Hepatocyte (in vitro differentiated cells): ENCODE data around the gene PALLD. TPM values are rescaled to one million over a fixed set of nuclear protein-coding genes. Genes with fewer than 3 reads are reported as not detected.

Experiments used
- DNase-seq: peaks from one replicate; pipeline ENCODE4 v3.0.0-alpha.2; 2016; ENCODE audit warnings: low spot score
- H2AFZ ChIP-seq: fragments of 200-600 bp; sonication (generic); 2 replicates; pipeline ENCODE4 v1.6.0; 2016; ENCODE audit warnings: antibody characterized with exemption, mild to moderate bottlenecking
- H3K27ac ChIP-seq: fragments of 200-600 bp; sonication (generic); 2 replicates; pipeline ENCODE4 v1.5.1; 2016; ENCODE audit warnings: mild to moderate bottlenecking
- H3K27me3 ChIP-seq: fragments of 200-600 bp; sonication (generic); 2 replicates; pipeline ENCODE4 v1.6.1; 2016
- H3K36me3 ChIP-seq: fragments of 200-600 bp; sonication (generic); replicated peaks from 2 replicates; pipeline ENCODE4 v1.5.1; 2016; ENCODE audit warnings: low read depth; ENCODE audit not compliant: insufficient read depth
- H3K4me1 ChIP-seq: fragments of 200-600 bp; sonication (generic); 2 replicates; pipeline ENCODE4 v1.5.1; 2016; ENCODE audit warnings: mild to moderate bottlenecking, moderate library complexity; ENCODE audit not compliant: insufficient read depth
- H3K4me2 ChIP-seq: fragments of 200-600 bp; sonication (generic); 2 replicates; pipeline ENCODE4 v1.6.0; 2016
- H3K4me3 ChIP-seq: fragments of 200-600 bp; sonication (generic); 2 replicates; pipeline ENCODE4 v1.5.1; 2016; ENCODE audit warnings: mild to moderate bottlenecking
- H3K79me2 ChIP-seq: fragments of 200-600 bp; sonication (generic); 2 replicates; pipeline ENCODE4 v1.6.0; 2017; ENCODE audit warnings: mild to moderate bottlenecking
- H3K9me2 ChIP-seq: fragments of 200-600 bp; sonication (generic); replicated peaks from 2 replicates; pipeline ENCODE4 v1.6.0; 2017; ENCODE audit warnings: mild to moderate bottlenecking; ENCODE audit not compliant: insufficient read depth
- H3K9me3 ChIP-seq: fragments of 200-600 bp; sonication (generic); 2 replicates; pipeline ENCODE4 v1.5.1; 2016; ENCODE audit warnings: low read depth, mild to moderate bottlenecking
- H4K20me1 ChIP-seq: fragments of 200-600 bp; sonication (generic); 2 replicates; pipeline ENCODE4 v1.6.0; 2016; ENCODE audit warnings: mild to moderate bottlenecking; ENCODE audit not compliant: insufficient read depth, poor library complexity, severe bottlenecking
- CTCF ChIP-seq: fragments of 200-600 bp; sonication (generic); IDR thresholded peaks from 2 replicates; pipeline ENCODE4 v1.5.1; 2016; ENCODE audit warnings: antibody characterized with exemption, mild to moderate bottlenecking; ENCODE audit not compliant: poor library complexity
- EZH2 ChIP-seq: fragments of 200-600 bp; sonication (generic); IDR thresholded peaks from 2 replicates; pipeline ENCODE4 v1.6.1; 2016; ENCODE audit warnings: antibody characterized with exemption, mild to moderate bottlenecking, borderline replicate concordance
- EZH2phosphoT487 ChIP-seq: fragments of 200-600 bp; sonication (generic); IDR thresholded peaks from one replicate; pipeline ENCODE4 v1.6.1; 2018; ENCODE audit warnings: antibody characterized with exemption, mild to moderate bottlenecking, low read depth, moderate library complexity; ENCODE audit not compliant: unreplicated experiment, severe bottlenecking
- WGBS: methylation state at CpG from one replicate; pipeline ENCODE4 v1.1.6; 2016; ENCODE audit warnings: low lambda C conversion rate; ENCODE audit errors: missing lambda C conversion rate; 5-methylcytosine and 5-hydroxymethylcytosine counted together
- polyA plus RNA-seq: library from polyadenylated mRNA; unstranded; fragments of >200 nt; fragmentation: Nextera tagmentation; extraction: Ambion mirVana; gene quantifications from 2 replicates; pipeline ENCODE4 v1.2.1, GENCODE V29; 2016
- total RNA-seq: library from RNA; depleted of rRNA; stranded (reverse); fragments of >200 nt; gene quantifications from 2 replicates; pipeline ENCODE4 v1.2.3, GENCODE V29; 2014

Gene PALLD
- total and polyA plus RNA-seq, 2 experiments from 2014 or later = 82.7 to 85.2 TPM

GRCh38 chr4:168679397-168679796, 182.5 kb downstream of the PALLD start:
- H3K4me3 ChIP-seq = no peak overlapping the region
- WGBS = 89% methylated on average over 1 of the region's 3 CpGs
- no peak overlapping the region for H2AFZ ChIP-seq
- no peaks in the 10 kb centered on the region for H4K20me1 ChIP-seq
- H3K27me3 ChIP-seq = no peaks in the 10 kb centered on the region
- H3K4me2 ChIP-seq = no peak overlapping the region
- H3K4me1 ChIP-seq = peaks cover 12% of the 10 kb centered on the region
- no peaks in the 10 kb centered on the region for H3K79me2 ChIP-seq
- H3K27ac ChIP-seq = no peak overlapping the region
- no peaks in the 10 kb centered on the region for H3K9me2 ChIP-seq
- TF ChIP-seq EZH2 = no peak
- TF ChIP-seq EZH2phosphoT487 = no peak
- TF ChIP-seq CTCF = no peak
- H3K9me3 ChIP-seq = no peaks in the 10 kb centered on the region
- no peak for DNase-seq
- H3K36me3 ChIP-seq = no peaks in the 10 kb centered on the region

GRCh38 chr4:168679819-168680218, 183.0 kb downstream of the PALLD start:
- no peaks in the 10 kb centered on the region for H3K9me3 ChIP-seq
- no peak overlapping the region for H3K27ac ChIP-seq
- DNase-seq = no peak
- H3K4me3 ChIP-seq = no peak overlapping the region
- H4K20me1 ChIP-seq = no peaks in the 10 kb centered on the region
- no peak overlapping the region for H2AFZ ChIP-seq
- 73% methylated on average over 4 of the region's 4 CpGs for WGBS
- H3K27me3 ChIP-seq = no peaks in the 10 kb centered on the region
- no peaks in the 10 kb centered on the region for H3K36me3 ChIP-seq
- no peak overlapping the region for H3K4me2 ChIP-seq
- H3K79me2 ChIP-seq = no peaks in the 10 kb centered on the region
- peaks cover 8% of the 10 kb centered on the region for H3K4me1 ChIP-seq
- TF ChIP-seq EZH2phosphoT487 (no peak), EZH2 (no peak), CTCF (no peak)
- H3K9me2 ChIP-seq = no peaks in the 10 kb centered on the region

DNA sequence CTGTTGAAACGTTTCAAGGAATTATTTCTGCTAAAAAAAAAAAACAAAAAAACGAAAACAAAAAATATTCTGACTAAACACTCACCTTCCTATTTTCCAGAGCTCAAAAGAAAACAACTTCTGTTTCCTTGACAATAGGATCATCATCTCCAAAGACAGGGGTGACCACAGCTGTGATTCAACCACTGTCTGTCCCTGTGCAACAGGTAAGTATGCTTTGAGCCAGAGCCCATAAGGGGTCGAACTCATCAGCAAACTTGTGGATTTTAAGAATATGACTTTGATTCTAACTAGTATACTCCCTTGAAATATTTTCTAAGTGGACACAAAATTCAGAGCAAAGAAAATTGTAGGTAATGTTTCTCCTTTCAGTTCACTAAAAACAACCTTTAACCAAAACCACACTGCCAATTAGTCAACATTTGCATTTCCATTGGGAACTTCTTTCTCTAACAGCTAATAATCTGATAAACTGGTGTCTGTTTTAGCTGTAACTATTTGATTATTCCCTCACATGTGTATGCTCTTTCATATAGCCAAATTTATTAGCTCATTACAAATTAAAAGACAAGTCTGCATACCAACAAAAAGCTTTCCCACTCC, 186.1 kb downstream of the PALLD start:
- H3K27me3 ChIP-seq = no peaks in the 10 kb centered on the region
- no peaks in the 10 kb centered on the region for H3K9me2 ChIP-seq
- H3K79me2 ChIP-seq = no peaks in the 10 kb centered on the region
- no peak overlapping the region for H3K4me3 ChIP-seq
- H4K20me1 ChIP-seq = no peaks in the 10 kb centered on the region
- no peak for DNase-seq
- no peak for TF ChIP-seq EZH2
- TF ChIP-seq CTCF = no peak
- TF ChIP-seq EZH2phosphoT487 = no peak
- no peaks in the 10 kb centered on the region for H3K36me3 ChIP-seq
- H3K9me3 ChIP-seq = no peaks in the 10 kb centered on the region
- H3K4me1 ChIP-seq = peaks cover 3% of the 10 kb centered on the region
- no peak overlapping the region for H3K27ac ChIP-seq
- no peak overlapping the region for H3K4me2 ChIP-seq
- no peak overlapping the region for H2AFZ ChIP-seq
- 76% methylated on average over 3 of the region's 3 CpGs for WGBS
